Breast epithelium (tissue), 4 donors: ENCODE data around the gene TRIP12. TPM values are rescaled to one million over a fixed set of nuclear protein-coding genes. Genes with fewer than 3 reads are reported as not detected.

ENCODE experiments used
- DNase-seq, 2 donors: peaks; one replicate each; pipeline ENCODE4 v3.0.0-alpha.2; 2019; ENCODE audit warnings: low spot score in 2 of 2
- H3K27ac ChIP-seq, 2 donors: fragments of 200-600 bp; sonication (generic) in 1 of 2; one replicate each; pipeline ENCODE4 v1.5.1; 2016 to 2019; ENCODE audit warnings: mild to moderate bottlenecking in 1 of 2
- H3K27me3 ChIP-seq, 2 donors: fragments of 200-600 bp; sonication (generic) in 1 of 2; one replicate each; pipeline versions ENCODE4 v1.5.1 to v1.6.0; 2017 to 2019; ENCODE audit warnings: control low read depth in 1 of 2, mild to moderate bottlenecking in 1 of 2
- H3K36me3 ChIP-seq: fragments of 200-600 bp; one replicate; pipeline ENCODE4 v1.5.1; 2019
- H3K4me1 ChIP-seq, 2 donors: fragments of 200-600 bp; sonication (generic); one replicate each; pipeline ENCODE4 v1.5.1; 2016 to 2019; ENCODE audit warnings: control low read depth in 1 of 2
- H3K4me3 ChIP-seq, 3 donors: fragments of 200-600 bp; sonication (generic); 1 replicate in 2 of 3; 2 replicates in 1 of 3; pipeline ENCODE4 v1.5.1; 2016 to 2019; ENCODE audit warnings: mild to moderate bottlenecking in 3 of 3, moderate library complexity in 2 of 3
- H3K9me3 ChIP-seq, 2 donors: fragments of 200-600 bp; sonication (generic) in 1 of 2; one replicate each; pipeline ENCODE4 v1.5.1; 2016 to 2019; ENCODE audit warnings: control low read depth in 1 of 2
- CTCF ChIP-seq, 3 donors: fragments of 450-650 bp; IDR thresholded peaks; one replicate each; pipeline ENCODE4 v1.5.1; 2016 to 2017; ENCODE audit warnings: antibody characterized with exemption in 3 of 3, mild to moderate bottlenecking in 3 of 3, moderate library complexity in 3 of 3
- POLR2A ChIP-seq: fragments of 450-650 bp; IDR thresholded peaks from one replicate; pipeline ENCODE4 v1.6.1; 2016; ENCODE audit warnings: antibody characterized with exemption, mild to moderate bottlenecking, moderate library complexity
- POLR2AphosphoS5 ChIP-seq, 3 donors: sonication (generic); formaldehyde crosslinking; IDR thresholded peaks; one replicate each; pipeline ENCODE4 v1.6.1; 2017; ENCODE audit warnings: antibody characterized with exemption in 3 of 3
- intact Hi-C: fragments of 100-400 bp; cut with DNase I; formaldehyde crosslinking; loops from one replicate; pipeline ENCODE4 v1.15.1; 2023; ENCODE audit warnings: low total_unique reads
- total RNA-seq, 3 donors: library from RNA; depleted of rRNA; stranded (reverse); fragments of >200 nt; gene quantifications; one replicate each; pipeline ENCODE4 v1.1.0, GENCODE V29; 2016

The TRIP12 gene
- total RNA-seq, 3 donors from 2014 or later = 233 to 251 (median 247) TPM

DNA sequence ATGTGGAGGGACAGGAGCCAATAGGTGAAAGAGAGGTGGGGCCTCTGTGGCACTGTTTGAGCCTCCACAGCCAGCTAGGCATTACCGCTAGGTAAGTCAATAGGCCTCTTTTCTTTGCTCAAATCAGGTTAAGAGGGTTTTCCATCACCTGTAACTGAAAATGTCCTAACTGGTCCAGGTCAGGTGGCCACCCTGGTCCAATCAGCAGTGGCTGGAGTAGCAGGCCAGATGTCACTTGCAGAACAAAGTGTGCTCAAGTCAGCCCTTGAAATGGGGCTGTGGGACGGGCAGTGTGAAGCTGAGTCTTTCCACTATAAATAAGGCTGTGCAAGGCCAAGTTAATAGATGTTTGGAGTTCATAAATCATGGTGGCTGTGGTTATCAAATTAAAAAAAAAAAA is 21.4 kb upstream of the TRIP12 start:
- H3K36me3 ChIP-seq = no peaks in the 10 kb centered on the region
- no peak for DNase-seq
- H3K4me3 ChIP-seq = no peak overlapping the region
- TF ChIP-seq CTCF (IDR thresholded peaks at IDR 0.05) (no peak), POLR2A (no peak), POLR2AphosphoS5 (IDR thresholded peaks at IDR 0.05) (no peak)
- intact Hi-C loops = no loop called here
- H3K27me3 ChIP-seq = no peaks in the 10 kb centered on the region
- no peaks in the 10 kb centered on the region for H3K9me3 ChIP-seq
- H3K27ac ChIP-seq = no peak overlapping the region
- no peaks in the 10 kb centered on the region for H3K4me1 ChIP-seq

DNA sequence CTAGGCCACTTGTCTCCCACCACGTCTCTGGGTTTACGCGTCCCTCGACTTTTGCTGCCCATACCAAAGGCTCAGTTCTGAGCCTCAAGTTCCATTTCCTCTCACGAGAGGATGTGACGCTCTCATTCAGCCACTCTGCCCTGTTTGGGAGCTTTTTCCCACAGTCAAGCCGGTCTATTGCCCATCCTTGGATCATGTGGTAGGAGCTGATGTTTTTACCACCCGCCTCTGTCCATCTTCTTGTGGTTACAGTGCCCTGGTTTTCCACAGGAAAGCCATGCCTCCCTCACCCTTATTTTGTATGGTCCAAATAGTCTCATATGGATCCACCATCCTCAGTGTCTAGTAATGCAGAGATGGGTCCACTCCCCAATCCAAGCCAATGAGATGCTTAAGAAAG is 20.9 kb upstream of the TRIP12 start:
- H3K27me3 ChIP-seq = no peaks in the 10 kb centered on the region
- no peak for TF ChIP-seq CTCF (IDR thresholded peaks at IDR 0.05)
- no peak for TF ChIP-seq POLR2A
- no peak for TF ChIP-seq POLR2AphosphoS5 (IDR thresholded peaks at IDR 0.05)
- no peak overlapping the region for H3K4me3 ChIP-seq
- no peak overlapping the region for H3K27ac ChIP-seq
- H3K4me1 ChIP-seq = no peaks in the 10 kb centered on the region
- intact Hi-C loops = no loop called here
- no peak for DNase-seq
- H3K36me3 ChIP-seq = no peaks in the 10 kb centered on the region
- H3K9me3 ChIP-seq = no peaks in the 10 kb centered on the region

DNA sequence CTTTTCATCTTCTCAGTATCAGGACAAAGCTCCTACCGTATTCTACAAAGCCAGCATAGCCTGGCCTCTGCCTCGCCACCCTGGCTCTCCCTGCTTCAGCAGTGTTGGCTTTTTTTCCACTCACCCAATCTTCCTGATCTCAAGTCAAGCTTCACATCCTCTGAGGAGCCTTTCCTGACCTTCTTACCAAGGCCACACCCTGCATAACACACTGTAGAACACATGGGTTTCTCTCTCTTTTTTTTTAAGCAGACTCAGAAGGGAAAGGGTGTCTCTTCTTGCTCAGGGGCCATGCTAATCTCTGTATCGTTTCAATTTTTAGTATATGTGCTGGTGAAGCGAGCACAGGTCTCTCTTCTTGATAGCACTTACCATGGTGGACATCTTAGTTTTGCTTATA is 15.7 kb upstream of the TRIP12 start:
- no peaks in the 10 kb centered on the region for H3K4me1 ChIP-seq
- intact Hi-C loops = no loop called here

DNA sequence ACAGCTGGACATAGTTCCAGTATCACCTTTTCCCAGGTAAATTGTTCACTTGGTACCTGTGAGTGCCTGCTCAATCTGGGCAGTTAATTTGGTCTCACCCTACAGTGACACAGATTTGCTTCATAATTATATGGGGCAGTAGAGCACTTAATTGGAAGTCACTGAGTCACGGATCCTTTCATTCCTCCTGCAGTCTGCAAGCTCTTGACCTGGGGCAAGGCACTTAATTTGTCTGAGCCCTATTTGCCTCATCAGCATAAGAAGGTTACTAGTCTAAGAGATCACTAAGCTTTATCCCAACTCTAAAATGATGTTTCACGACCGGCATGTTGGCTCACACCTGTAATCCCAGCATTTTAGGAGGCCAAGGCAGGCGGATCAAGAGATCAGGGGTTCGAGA is 9.4 kb upstream of the TRIP12 start:
- intact Hi-C loops = no loop called here
- H3K9me3 ChIP-seq = peaks cover 0 to 3% of the 10 kb centered on the region in 2 donors
- H3K4me3 ChIP-seq = no peak overlapping the region
- no peak for DNase-seq
- TF ChIP-seq POLR2A (no peak), CTCF (IDR thresholded peaks at IDR 0.05) (no peak), POLR2AphosphoS5 (IDR thresholded peaks at IDR 0.05) (no peak)
- H3K27ac ChIP-seq = no peak overlapping the region
- H3K4me1 ChIP-seq = no peaks in the 10 kb centered on the region
- H3K36me3 ChIP-seq = no peaks in the 10 kb centered on the region
- no peaks in the 10 kb centered on the region for H3K27me3 ChIP-seq

More for the DNA sequence above, 15.7 kb upstream of the TRIP12 start:
- no peaks in the 10 kb centered on the region for H3K27me3 ChIP-seq
- H3K36me3 ChIP-seq = no peaks in the 10 kb centered on the region
- H3K4me3 ChIP-seq = no peak overlapping the region
- no peak overlapping the region for H3K27ac ChIP-seq
- H3K9me3 ChIP-seq = peaks cover 0 to 3% of the 10 kb centered on the region in 2 donors
- DNase-seq = no peak
- TF ChIP-seq POLR2A (no peak), CTCF (IDR thresholded peaks at IDR 0.05) (no peak), POLR2AphosphoS5 (IDR thresholded peaks at IDR 0.05) (no peak)

- H3K36me3 ChIP-seq = no peaks in the 10 kb centered on the region
- no peak overlapping the region for H3K4me3 ChIP-seq
- TF ChIP-seq CTCF (IDR thresholded peaks at IDR 0.05) (no peak), POLR2A (no peak), POLR2AphosphoS5 (IDR thresholded peaks at IDR 0.05) (no peak)
- H3K9me3 ChIP-seq = peaks cover 0 to 3% of the 10 kb centered on the region in 2 donors
- no peaks in the 10 kb centered on the region for H3K4me1 ChIP-seq
- no peaks in the 10 kb centered on the region for H3K27me3 ChIP-seq
- DNase-seq = no peak
- intact Hi-C loops = no loop called here
- no peak overlapping the region for H3K27ac ChIP-seq
These were observed 8.8 kb upstream of the TRIP12 start for GRCh38 chr2:229930656-229931055.
